Karpas-422 (cell line): ENCODE measurements around the gene FBXO21. TPM values are rescaled to one million over a fixed set of nuclear protein-coding genes. Genes with fewer than 3 reads are reported as not detected.

ENCODE experiments used
- DNase-seq: peaks from one replicate; pipeline ENCODE4 v3.0.0-alpha.2; 2015
- H2AFZ ChIP-seq: fragments of 200-600 bp; sonication (generic); 2 replicates; pipeline ENCODE4 v1.6.1; 2014; ENCODE audit warnings: antibody characterized with exemption, low read length, mixed read lengths
- H3K27ac ChIP-seq: fragments of 200-600 bp; sonication (generic); 2 replicates; pipeline ENCODE4 v1.5.1; 2014; ENCODE audit warnings: mild to moderate bottlenecking, low read length, moderate library complexity
- H3K27me3 ChIP-seq: fragments of 200-600 bp; sonication (generic); 2 replicates; pipeline ENCODE4 v1.6.1; 2014; ENCODE audit warnings: low read length, mixed read lengths
- H3K36me3 ChIP-seq: fragments of 200-600 bp; sonication (generic); 2 replicates; pipeline ENCODE4 v1.6.1; 2014; ENCODE audit warnings: low read length, mixed read lengths; ENCODE audit not compliant: insufficient read depth
- H3K4me1 ChIP-seq: fragments of 200-600 bp; sonication (generic); 2 replicates; pipeline ENCODE4 v1.6.1; 2014; ENCODE audit warnings: mild to moderate bottlenecking, low read length, mixed read lengths
- H3K4me2 ChIP-seq: fragments of 200-600 bp; sonication (generic); 2 replicates; pipeline ENCODE4 v1.6.1; 2014; ENCODE audit warnings: low read length, low read depth, mild to moderate bottlenecking; ENCODE audit not compliant: poor library complexity, severe bottlenecking
- H3K4me3 ChIP-seq: fragments of 200-600 bp; sonication (generic); 2 replicates; pipeline ENCODE4 v1.5.1; 2014; ENCODE audit warnings: mild to moderate bottlenecking, antibody characterized with exemption, low read length, mixed read lengths
- H3K79me2 ChIP-seq: fragments of 200-600 bp; sonication (generic); 2 replicates; pipeline ENCODE4 v1.6.1; 2014; ENCODE audit warnings: mild to moderate bottlenecking, low read length, mixed read lengths
- H3K9ac ChIP-seq: fragments of 200-600 bp; sonication (generic); 2 replicates; pipeline ENCODE4 v1.6.0; 2014; ENCODE audit warnings: low read length
- H3K9me2 ChIP-seq: fragments of 200-600 bp; sonication (generic), shearing (Covaris generic); replicated peaks from 2 replicates; pipeline ENCODE4 v1.6.0; 2014; ENCODE audit warnings: mild to moderate bottlenecking, low read length, moderate library complexity; ENCODE audit not compliant: insufficient read depth
- H3K9me3 ChIP-seq: fragments of 300-700, 200-600 bp; sonication (generic); 2 replicates; pipeline ENCODE4 v1.6.1; 2014; ENCODE audit warnings: low read length, mixed read lengths
- H4K20me1 ChIP-seq: fragments of 200-600 bp; sonication (generic); 2 replicates; pipeline ENCODE4 v1.6.1; 2014; ENCODE audit warnings: mild to moderate bottlenecking, antibody characterized with exemption, low read length, low read depth; ENCODE audit not compliant: insufficient read depth
- total RNA-seq: library from RNA; depleted of rRNA; stranded (reverse); fragments of >200 nt; shearing (Covaris generic); gene quantifications from 2 replicates; pipeline ENCODE4 v1.2.3, GENCODE V29; 2014; ENCODE audit warnings: low replicate concordance

The FBXO21 gene
- total RNA-seq, 1 experiment from 2014 or later: 32.7 TPM

DNA sequence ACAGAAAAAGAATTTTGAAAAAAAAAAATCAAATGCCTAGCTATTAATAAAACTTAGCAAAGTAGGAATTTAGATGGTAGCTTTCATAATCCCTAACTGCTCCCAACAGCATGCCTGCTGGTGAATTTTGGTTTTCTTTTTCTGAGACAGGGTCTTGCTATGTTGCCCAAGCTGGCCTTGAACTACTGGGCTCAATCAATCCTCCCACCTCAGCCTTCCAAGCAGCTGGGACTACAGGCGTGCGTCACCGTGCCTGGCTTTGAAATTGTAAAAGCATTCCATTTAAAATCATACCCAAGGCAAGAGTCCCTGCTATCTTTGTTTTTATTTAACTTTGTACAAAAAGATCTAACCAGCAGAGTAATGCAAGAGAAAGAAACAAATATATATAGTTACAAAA lies 20.7 kb downstream of the FBXO21 start:
- H3K4me3 ChIP-seq: no peak overlapping the region
- H3K4me2 ChIP-seq: no peak overlapping the region
- no peaks in the 10 kb centered on the region for H3K9me2 ChIP-seq
- no peaks in the 10 kb centered on the region for H3K4me1 ChIP-seq
- no peaks in the 10 kb centered on the region for H3K27me3 ChIP-seq
- H3K9ac ChIP-seq: no peak overlapping the region
- DNase-seq: no peak
- no peak overlapping the region for H3K27ac ChIP-seq
- H3K36me3 ChIP-seq: peaks cover 81% of the 10 kb centered on the region
- no peaks in the 10 kb centered on the region for H3K9me3 ChIP-seq
- H2AFZ ChIP-seq: no peak overlapping the region
- H3K79me2 ChIP-seq: peaks cover 32% of the 10 kb centered on the region
- H4K20me1 ChIP-seq: 0 out of 2 replicates have a peak, but pooled peaks cover 5% of the 10 kb centered on the region

DNA sequence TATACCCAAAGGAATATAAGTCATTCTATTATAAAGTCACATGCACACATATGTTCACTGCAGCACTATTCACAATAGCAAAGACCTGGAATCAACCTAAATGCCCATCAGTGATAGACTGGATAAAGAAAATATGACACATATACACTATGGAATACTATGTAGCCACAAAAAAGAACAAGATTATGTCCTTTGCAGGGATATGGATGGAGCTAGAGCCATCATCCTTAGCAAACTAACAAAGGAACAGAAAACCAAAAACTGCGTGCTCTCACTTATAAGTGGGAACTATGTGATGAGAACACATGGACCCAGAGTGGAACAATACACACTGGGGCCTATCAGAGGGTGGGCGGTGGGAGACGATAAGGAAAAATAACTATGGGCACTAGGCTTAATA lies 21.3 kb downstream of the FBXO21 start:
- Histone ChIP-seq H3K9ac (no peak overlapping the region), H4K20me1 (0 out of 2 replicates have a peak, but pooled peaks cover 5% of the 10 kb centered on the region), H3K36me3 (peaks cover 76% of the 10 kb centered on the region), H3K9me3 (no peaks in the 10 kb centered on the region), H3K79me2 (peaks cover 32% of the 10 kb centered on the region), H2AFZ (no peak overlapping the region), H3K9me2 (no peaks in the 10 kb centered on the region), H3K4me1 (no peaks in the 10 kb centered on the region), H3K27ac (no peak overlapping the region), H3K4me3 (no peak overlapping the region), H3K4me2 (no peak overlapping the region), H3K27me3 (no peaks in the 10 kb centered on the region)
- DNase-seq: no peak

DNA sequence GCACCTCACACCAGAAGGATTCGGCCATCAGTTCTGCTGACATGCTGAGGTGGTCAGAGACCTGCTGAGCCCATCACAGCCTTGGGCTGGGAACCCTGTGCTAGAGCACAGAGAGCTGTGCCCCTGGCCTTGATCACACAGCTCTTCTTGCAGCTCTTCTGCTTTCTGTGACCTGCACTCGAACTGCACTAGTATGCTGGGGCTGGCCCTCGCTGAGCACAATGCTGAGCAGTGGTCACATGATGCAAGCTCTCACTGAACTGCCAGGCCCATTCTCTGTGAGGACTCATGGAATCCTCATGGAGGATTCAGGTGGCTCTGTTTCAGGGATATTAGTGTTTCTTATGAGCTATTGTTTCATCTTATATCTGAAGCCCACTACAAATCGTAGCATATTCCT lies 22.5 kb downstream of the FBXO21 start:
- H4K20me1 ChIP-seq: 0 out of 2 replicates have a peak, but pooled peaks cover 5% of the 10 kb centered on the region
- H3K4me2 ChIP-seq: no peak overlapping the region
- H3K4me3 ChIP-seq: no peak overlapping the region
- H3K27ac ChIP-seq: no peak overlapping the region
- no peak for DNase-seq
- no peaks in the 10 kb centered on the region for H3K27me3 ChIP-seq
- H3K9me3 ChIP-seq: no peaks in the 10 kb centered on the region
- H3K4me1 ChIP-seq: no peaks in the 10 kb centered on the region
- H3K9me2 ChIP-seq: no peaks in the 10 kb centered on the region
- no peak overlapping the region for H3K9ac ChIP-seq
- peaks cover 70% of the 10 kb centered on the region for H3K36me3 ChIP-seq
- peaks cover 32% of the 10 kb centered on the region for H3K79me2 ChIP-seq
- H2AFZ ChIP-seq: no peak overlapping the region

DNA sequence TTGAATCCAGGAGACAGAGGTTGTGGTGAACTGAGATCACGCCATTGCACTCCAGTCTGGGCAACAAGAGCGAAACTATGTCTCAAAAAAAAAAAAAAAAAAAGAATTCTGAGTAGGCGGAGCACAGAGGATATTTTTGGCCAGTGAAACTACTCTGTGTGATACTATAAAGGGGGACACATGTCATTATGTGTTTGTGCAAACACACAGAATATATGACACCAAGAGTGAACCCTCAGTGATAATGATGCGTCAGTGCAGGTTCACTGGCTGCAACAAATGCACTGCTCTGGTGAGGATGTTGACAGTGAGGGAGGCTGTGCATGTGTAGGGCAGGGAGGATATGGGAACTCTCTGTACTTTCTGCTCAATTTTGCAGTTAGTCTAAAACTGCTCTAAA lies 24.2 kb downstream of the FBXO21 start:
- H3K9me3 ChIP-seq: no peaks in the 10 kb centered on the region
- H3K9me2 ChIP-seq: no peaks in the 10 kb centered on the region
- no peak overlapping the region for H3K9ac ChIP-seq
- H3K27ac ChIP-seq: no peak overlapping the region
- H3K36me3 ChIP-seq: peaks cover 63% of the 10 kb centered on the region
- no peaks in the 10 kb centered on the region for H3K27me3 ChIP-seq
- H3K4me3 ChIP-seq: no peak overlapping the region
- H3K4me1 ChIP-seq: no peaks in the 10 kb centered on the region
- peaks cover 24% of the 10 kb centered on the region for H3K79me2 ChIP-seq
- no peak overlapping the region for H2AFZ ChIP-seq
- H3K4me2 ChIP-seq: no peak overlapping the region
- 0 out of 2 replicates have a peak, but pooled peaks cover 5% of the 10 kb centered on the region for H4K20me1 ChIP-seq
- DNase-seq: no peak

DNA sequence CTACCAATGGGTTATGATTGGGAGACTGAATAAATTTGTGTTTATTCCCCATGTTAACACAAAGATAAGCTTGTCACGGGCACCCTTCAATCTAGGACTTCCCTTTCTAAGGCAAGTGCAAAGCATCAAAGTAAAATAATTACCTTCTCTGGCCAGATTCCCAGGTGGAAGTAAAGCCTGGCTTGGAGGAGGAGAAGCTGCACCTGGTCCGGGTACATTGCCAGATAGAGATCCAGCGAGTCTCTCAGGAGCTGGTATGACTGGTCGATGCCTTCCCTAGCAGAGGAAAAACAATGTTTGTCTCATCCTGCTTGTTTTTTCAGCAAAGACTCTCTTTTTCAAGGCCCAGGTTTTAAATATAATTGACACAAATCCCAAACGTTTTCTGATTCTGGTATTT lies 24.9 kb downstream of the FBXO21 start:
- Histone ChIP-seq H3K36me3 (peaks cover 61% of the 10 kb centered on the region), H3K4me2 (no peak overlapping the region), H3K9me3 (no peaks in the 10 kb centered on the region), H3K9ac (no peak overlapping the region), H3K9me2 (no peaks in the 10 kb centered on the region), H3K4me3 (no peak overlapping the region), H3K79me2 (peaks cover 21% of the 10 kb centered on the region), H3K4me1 (no peaks in the 10 kb centered on the region), H3K27me3 (no peaks in the 10 kb centered on the region), H2AFZ (no peak overlapping the region), H3K27ac (no peak overlapping the region), H4K20me1 (0 out of 2 replicates have a peak, but pooled peaks cover 5% of the 10 kb centered on the region)
- DNase-seq: no peak

DNA sequence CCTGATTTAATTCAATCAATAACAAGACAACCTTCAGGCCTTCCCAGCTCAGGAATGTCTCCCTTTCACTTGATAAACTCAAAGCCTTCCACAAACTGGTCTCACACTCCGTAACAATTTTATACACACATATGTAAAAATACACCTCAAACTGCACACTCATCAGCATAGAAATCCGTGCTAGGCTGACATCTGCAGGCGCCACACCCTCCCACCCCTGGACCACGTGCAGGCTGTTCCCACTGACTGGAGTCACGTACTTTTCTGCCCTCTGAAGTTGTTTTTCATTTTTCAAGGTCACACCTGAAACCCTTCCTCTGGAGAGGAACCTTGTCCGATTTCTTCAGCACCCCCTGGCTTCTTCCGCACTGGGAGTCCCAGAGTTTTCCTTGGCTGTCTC lies 27.6 kb downstream of the FBXO21 start:
- H3K4me1 ChIP-seq: no peaks in the 10 kb centered on the region
- H3K4me3 ChIP-seq: no peak overlapping the region
- no peaks in the 10 kb centered on the region for H3K9me3 ChIP-seq
- no peak overlapping the region for H3K27ac ChIP-seq
- peaks cover 58% of the 10 kb centered on the region for H3K36me3 ChIP-seq
- H3K27me3 ChIP-seq: no peaks in the 10 kb centered on the region
- no peak overlapping the region for H3K9ac ChIP-seq
- H3K79me2 ChIP-seq: no peaks in the 10 kb centered on the region; the same call in 1 of the 2 replicates
- H3K9me2 ChIP-seq: no peaks in the 10 kb centered on the region
- no peak overlapping the region for H3K4me2 ChIP-seq
- no peak for DNase-seq
- no peak overlapping the region for H2AFZ ChIP-seq
- H4K20me1 ChIP-seq: 0 out of 2 replicates have a peak, but pooled peaks cover 2% of the 10 kb centered on the region

DNA sequence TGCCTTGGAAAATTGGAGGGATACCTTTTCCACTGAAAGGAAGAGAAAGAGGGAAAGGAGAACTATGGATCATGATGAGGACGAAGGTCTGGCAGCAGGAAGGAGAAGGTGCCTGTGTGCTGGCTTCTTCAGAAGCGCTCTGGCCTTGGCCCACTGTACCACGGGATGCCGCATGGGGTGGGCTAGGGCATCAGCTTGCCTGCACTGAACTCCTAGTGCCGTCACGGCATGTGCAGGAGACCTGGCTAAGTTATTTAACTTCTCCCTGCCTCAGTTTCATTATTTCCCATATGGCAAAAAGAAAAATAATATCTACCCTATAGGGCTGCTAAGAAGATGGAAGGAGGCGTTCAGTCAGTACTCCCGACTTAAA lies 28.1 kb downstream of the FBXO21 start:
- Histone ChIP-seq H4K20me1 (0 out of 2 replicates have a peak, but pooled peaks cover 2% of the 10 kb centered on the region), H3K4me3 (no peak overlapping the region), H3K4me2 (no peak overlapping the region), H3K9me3 (no peaks in the 10 kb centered on the region), H3K79me2 (no peaks in the 10 kb centered on the region; the same call in 1 of the 2 replicates), H3K36me3 (peaks cover 59% of the 10 kb centered on the region), H3K4me1 (no peaks in the 10 kb centered on the region), H3K27ac (no peak overlapping the region), H3K9me2 (no peaks in the 10 kb centered on the region), H3K27me3 (no peaks in the 10 kb centered on the region), H2AFZ (no peak overlapping the region), H3K9ac (no peak overlapping the region)
- no peak for DNase-seq

DNA sequence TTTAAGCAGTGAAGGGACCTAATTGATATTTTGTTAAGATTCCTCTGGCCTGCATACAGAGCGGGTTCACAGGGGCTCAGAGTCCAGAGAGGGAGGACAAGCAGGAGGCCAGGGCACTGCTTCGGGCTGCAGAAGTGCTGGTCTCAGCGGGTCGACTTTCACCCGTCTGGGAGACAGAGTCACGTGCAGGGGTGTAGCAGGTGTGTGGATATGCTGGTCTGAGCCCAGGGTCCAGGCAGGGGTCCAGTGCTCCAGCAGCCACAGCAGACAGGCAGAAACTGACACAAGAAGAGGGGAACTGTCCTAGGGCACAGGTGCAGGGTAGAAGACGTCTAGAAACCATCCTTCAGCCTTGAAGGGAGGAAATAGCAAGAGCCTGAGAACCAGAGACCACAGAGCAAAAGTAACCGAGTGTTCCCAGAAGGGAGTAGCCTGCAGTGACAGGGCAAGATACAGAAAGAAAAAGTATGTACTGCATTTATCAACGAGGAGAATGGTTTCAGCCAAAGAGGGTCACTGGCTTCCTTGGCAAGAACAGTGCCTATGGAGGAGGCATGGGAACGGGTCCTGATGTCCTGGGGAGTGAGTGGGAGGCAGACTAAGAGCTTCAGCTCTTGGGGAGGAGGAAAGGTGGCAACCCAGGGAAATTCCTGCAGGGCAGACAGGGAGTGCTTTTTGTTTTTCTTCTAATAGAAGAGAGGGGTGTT lies 28.7 kb downstream of the FBXO21 start:
- H3K9me2 ChIP-seq: no peaks in the 10 kb centered on the region
- no peak overlapping the region for H3K4me3 ChIP-seq
- no peaks in the 10 kb centered on the region for H3K27me3 ChIP-seq
- H2AFZ ChIP-seq: no peak overlapping the region
- no peak for DNase-seq
- no peak overlapping the region for H3K4me2 ChIP-seq
- H4K20me1 ChIP-seq: 0 out of 2 replicates have a peak, but pooled peaks cover 2% of the 10 kb centered on the region
- peaks cover 55% of the 10 kb centered on the region for H3K36me3 ChIP-seq
- H3K9me3 ChIP-seq: no peaks in the 10 kb centered on the region
- H3K79me2 ChIP-seq: no peaks in the 10 kb centered on the region; the same call in 1 of the 2 replicates
- H3K4me1 ChIP-seq: no peaks in the 10 kb centered on the region
- no peak overlapping the region for H3K9ac ChIP-seq
- H3K27ac ChIP-seq: no peak overlapping the region
